GM20000 (cell line): ENCODE results near the gene SHH.
"Not testable (repeated sequence)": the region's sequence is repeated elsewhere in the genome, so short reads cannot be mapped to it uniquely, and the experiment has no call there.

Experiments used
- DNase-seq: peaks from one replicate; pipeline ENCODE4 v3.0.0; 2012; ENCODE audit warnings: low spot score
- CTCF ChIP-seq: IDR thresholded peaks from 2 replicates; pipeline ENCODE4 v1.5.1; 2012; ENCODE audit warnings: mild to moderate bottlenecking, control low read depth; ENCODE audit errors: extremely low read depth, missing control alignments

Gene SHH

GRCh38 chr7:155840909-155841308 is 28.6 kb upstream of the SHH start:
- TF ChIP-seq CTCF, result no peak
- no peak for DNase-seq

- DNase-seq, result no peak
- TF ChIP-seq CTCF, result no peak
These were observed 28.1 kb upstream of the SHH start for GRCh38 chr7:155840262-155840885.

- no peak for TF ChIP-seq CTCF
- DNase-seq, result no peak
These were observed 27.2 kb upstream of the SHH start for GRCh38 chr7:155839461-155839860.

- not testable (repeated sequence) for DNase-seq
These were observed 26.0 kb upstream of the SHH start for GRCh38 chr7:155838312-155838711.

GRCh38 chr7:155837126-155837479 is 24.8 kb upstream of the SHH start:
- DNase-seq, result no peak
- no peak for TF ChIP-seq CTCF

GRCh38 chr7:155836216-155837125 is 24.2 kb upstream of the SHH start:
- no peak for TF ChIP-seq CTCF
- DNase-seq, result no peak

- DNase-seq, result no peak
- no peak for TF ChIP-seq CTCF
These were observed 23.4 kb upstream of the SHH start for GRCh38 chr7:155835446-155836215.
